GM12878 (cell line): ENCODE results near the gene GPHB5. TPM values are rescaled to one million over a fixed set of nuclear protein-coding genes. Genes with fewer than 3 reads are reported as not detected.

ENCODE experiments used
- ATAC-seq: fragments of 200-7000 bp; cut with Tn5 transposase; 3 replicates; pipeline ENCODE4 v1.9.1; 2020; ENCODE audit warnings: mild to moderate bottlenecking, moderate library complexity
- BruUV-seq: library from RNA; stranded (reverse); fragments of 400-500 nt; replicated peaks from 2 replicates; lab custom pipeline; 2021; lab: Mats Ljungman, UMichigan
- CTCF ChIA-PET: fragments of 300-600 bp; sonication (Branson Sonifier 250); formaldehyde crosslinking; extraction: SDS; loops from one replicate; lab custom pipeline; 2021; ENCODE audit warnings: inconsistent platforms; lab: Yijun Ruan, JAX
- POLR2A ChIA-PET: fragments of 350-600 bp; formaldehyde crosslinking; extraction: SDS; loops from one replicate; lab custom pipeline; 2021; ENCODE audit warnings: inconsistent platforms; lab: Charles Lee
- RAD21 ChIA-PET: fragments of 300-600 bp; sonication (Branson Sonifier 250); formaldehyde crosslinking; loops from one replicate; lab custom pipeline; 2023; ENCODE audit warnings: antibody characterized with exemption; ENCODE audit not compliant: unreplicated experiment; lab: Charles Lee
- SMC1A ChIA-PET: fragments of 300-600 bp; sonication (Branson Sonifier 250); formaldehyde crosslinking; loops from one replicate; lab custom pipeline; 2023; ENCODE audit not compliant: unreplicated experiment, uncharacterized antibody; lab: Charles Lee
- DNase-seq: peaks from one replicate; pipeline ENCODE4 v3.0.0-alpha.2; 2011; ENCODE audit warnings: low read depth, low spot score
- FAIRE-seq: peaks from 3 replicates; lab custom pipeline; 2011; peaks lifted over from hg19 to GRCh38; lab: Jason Lieb, UNC
- H2AFZ ChIP-seq: 2 replicates; pipeline ENCODE4 v1.6.0; 2011; ENCODE audit warnings: low read depth, low read length, control low read depth; ENCODE audit not compliant: control insufficient read depth
- H3K27ac ChIP-seq: 2 replicates; pipeline ENCODE4 v1.5.1; 2011; ENCODE audit warnings: control low read depth; ENCODE audit not compliant: control insufficient read depth, insufficient read depth
- H3K27me3 ChIP-seq, 2 experiments: replicated peaks in 1 of 2; 2 replicates each; pipeline versions ENCODE4 v1.6.0 to v1.6.1; 2011; ENCODE audit warnings: low read length in 1 of 2; ENCODE audit not compliant: control insufficient read depth in 2 of 2, insufficient read depth in 2 of 2
- H3K36me3 ChIP-seq, 2 experiments: 2 replicates each; pipeline ENCODE4 v1.5.1; 2011; ENCODE audit warnings: low read length in 1 of 2; ENCODE audit not compliant: control insufficient read depth in 2 of 2, insufficient read depth in 2 of 2
- H3K4me1 ChIP-seq: 2 replicates; pipeline ENCODE4 v1.6.1; 2011; ENCODE audit warnings: mild to moderate bottlenecking, low read length, moderate library complexity, mixed read lengths; ENCODE audit not compliant: control insufficient read depth, insufficient read depth
- H3K4me2 ChIP-seq: 2 replicates; pipeline ENCODE4 v1.6.0; 2011; ENCODE audit warnings: control low read depth; ENCODE audit not compliant: control insufficient read depth, insufficient read depth
- H3K4me3 ChIP-seq: fragments of 200-600 bp; sonication (generic); 2 replicates; pipeline ENCODE4 v1.5.1; 2016
- H3K79me2 ChIP-seq: 2 replicates; pipeline ENCODE4 v1.6.0; 2011; ENCODE audit warnings: low read length; ENCODE audit not compliant: control insufficient read depth, insufficient read depth
- H3K9ac ChIP-seq: 2 replicates; pipeline ENCODE4 v1.8.0; 2011; ENCODE audit warnings: low read length, control low read depth, mixed read lengths; ENCODE audit not compliant: control insufficient read depth, insufficient read depth
- H3K9me3 ChIP-seq: replicated peaks from 3 replicates; pipeline ENCODE4 v1.5.1; 2011; ENCODE audit warnings: mild to moderate bottlenecking, low read length; ENCODE audit not compliant: control insufficient read depth, insufficient read depth
- H4K20me1 ChIP-seq: 2 replicates; pipeline ENCODE4 v1.6.0; 2011; ENCODE audit not compliant: control insufficient read depth, insufficient read depth
- IRF4 ChIP-seq: IDR thresholded peaks from 2 replicates; pipeline ENCODE4 v1.6.1; 2011; ENCODE audit warnings: low read depth, low read length
- NFIC ChIP-seq: IDR thresholded peaks from 2 replicates; pipeline ENCODE4 v1.6.1; 2012; ENCODE audit warnings: low read depth, mild to moderate bottlenecking, inconsistent platforms, low read length, moderate library complexity
- RELB ChIP-seq: fragments of 450-650 bp; IDR thresholded peaks from 2 replicates; pipeline ENCODE4 v1.6.1; 2017; ENCODE audit warnings: low read depth, mild to moderate bottlenecking, moderate library complexity
- SKIL ChIP-seq: fragments of 450-650 bp; IDR thresholded peaks from 2 replicates; pipeline ENCODE4 v1.6.1; 2017; ENCODE audit warnings: mild to moderate bottlenecking, low read depth, inconsistent platforms; ENCODE audit not compliant: poor library complexity, severe bottlenecking
- SMAD1 ChIP-seq: fragments of 450-650 bp; IDR thresholded peaks from 2 replicates; pipeline ENCODE4 v1.6.1; 2018; ENCODE audit warnings: mild to moderate bottlenecking, low read depth; ENCODE audit not compliant: partially characterized antibody
- SUZ12 ChIP-seq: fragments of 200-600 bp; sonication (generic); IDR thresholded peaks from one replicate; pipeline ENCODE4 v1.6.1; 2018; ENCODE audit warnings: antibody characterized with exemption, mild to moderate bottlenecking; ENCODE audit not compliant: unreplicated experiment
- TCF3 ChIP-seq: IDR thresholded peaks from 2 replicates; pipeline ENCODE4 v1.6.1; 2012; ENCODE audit warnings: low read depth, mild to moderate bottlenecking, low read length, borderline replicate concordance; ENCODE audit not compliant: insufficient read depth
- WGBS: methylation state at CpG from one replicate; pipeline ENCODE4 v1.1.6; 2016; ENCODE audit warnings: low lambda C conversion rate; ENCODE audit not compliant: insufficient replicate concordance, insufficient coverage; ENCODE audit errors: missing lambda C conversion rate; 5-methylcytosine and 5-hydroxymethylcytosine counted together
- in situ Hi-C: fragments of 300-500 bp; cut with MboI; formaldehyde crosslinking; loops from 9 replicates; pipeline ENCODE4 v1.14.3; 2018; ENCODE audit warnings: mixed read lengths
- intact Hi-C: fragments of 100-400 bp; cut with micrococcal nuclease; formaldehyde crosslinking; loops from one replicate; pipeline ENCODE4 v1.14.2; 2022; ENCODE audit not compliant: unreplicated experiment
- polyA plus RNA-seq, 11 experiments: library from polyadenylated mRNA; depleted of rRNA in 4 of 11; unstranded in 6 of 11; stranded (reverse) in 5 of 11; fragments of >200 nt; fragmentation: Nextera tagmentation in 4 of 11; fragmentation: Illumina TruSeq in 1 of 11; extraction: Ambion mirVana in 4 of 11; extraction: Trizol in 1 of 11; gene quantifications; 1 replicate in 1 of 11; 2 replicates in 10 of 11; pipeline versions ENCODE4 v1.2.1 to v1.2.3, GENCODE V29; 2011 to 2016; ENCODE audit warnings: inconsistent platforms in 2 of 11, missing spikeins in 2 of 11, low read depth in 1 of 11
- total RNA-seq, 4 experiments: library from RNA; depleted of rRNA in 3 of 4; stranded (reverse); fragments of >200 nt in 3 of 4; fragmentation: Illumina TruSeq in 1 of 4; extraction: Trizol in 1 of 4; gene quantifications; 2 replicates each; pipeline versions ENCODE4 v1.2.1 to v1.2.3, GENCODE V29; 2013 to 2021
- TF ChIP-seq, protein P1 (sequence below): fragments of 450-650 bp; formaldehyde crosslinking; IDR thresholded peaks from 2 replicates; pipeline ENCODE4 v1.5.0; 2022; ENCODE audit warnings: mild to moderate bottlenecking, missing genetic modification characterization

GPHB5 gene
- total and polyA plus RNA-seq, 10 of the 15 experiments (the other 5 are each of a cell fraction or from before 2014, with no cell fraction given): not detected

- 43% methylated on average over 2 of the region's 2 CpGs for WGBS
- Histone ChIP-seq H3K9me3 (no peaks in the 10 kb centered on the region), H4K20me1 (no peaks in the 10 kb centered on the region), H3K4me1 (no peaks in the 10 kb centered on the region), H3K27ac (no peak overlapping the region), H3K36me3 (no peaks in the 10 kb centered on the region), H3K4me2 (no peak overlapping the region), H2AFZ (no peak overlapping the region), H3K79me2 (no peaks in the 10 kb centered on the region), H3K9ac (no peak overlapping the region), H3K27me3 (peaks cover 0 to 3% of the 10 kb centered on the region in 2 experiments; a peak in 1 of 4 replicates), H3K4me3 (no peak overlapping the region)
- in situ Hi-C loops (no loop called here), intact Hi-C loops (loop anchor here (2.0 kb wide), 1 partner anchor 103 kb away; no protein-coding TSS in a partner anchor)
- TF ChIP-seq IRF4 (no peak), SMAD1 (no peak), SUZ12 (no peak), RELB (no peak), TCF3 (no peak), SKIL (no peak), NFIC (no peak)
- TF ChIP-seq, protein P1, sequence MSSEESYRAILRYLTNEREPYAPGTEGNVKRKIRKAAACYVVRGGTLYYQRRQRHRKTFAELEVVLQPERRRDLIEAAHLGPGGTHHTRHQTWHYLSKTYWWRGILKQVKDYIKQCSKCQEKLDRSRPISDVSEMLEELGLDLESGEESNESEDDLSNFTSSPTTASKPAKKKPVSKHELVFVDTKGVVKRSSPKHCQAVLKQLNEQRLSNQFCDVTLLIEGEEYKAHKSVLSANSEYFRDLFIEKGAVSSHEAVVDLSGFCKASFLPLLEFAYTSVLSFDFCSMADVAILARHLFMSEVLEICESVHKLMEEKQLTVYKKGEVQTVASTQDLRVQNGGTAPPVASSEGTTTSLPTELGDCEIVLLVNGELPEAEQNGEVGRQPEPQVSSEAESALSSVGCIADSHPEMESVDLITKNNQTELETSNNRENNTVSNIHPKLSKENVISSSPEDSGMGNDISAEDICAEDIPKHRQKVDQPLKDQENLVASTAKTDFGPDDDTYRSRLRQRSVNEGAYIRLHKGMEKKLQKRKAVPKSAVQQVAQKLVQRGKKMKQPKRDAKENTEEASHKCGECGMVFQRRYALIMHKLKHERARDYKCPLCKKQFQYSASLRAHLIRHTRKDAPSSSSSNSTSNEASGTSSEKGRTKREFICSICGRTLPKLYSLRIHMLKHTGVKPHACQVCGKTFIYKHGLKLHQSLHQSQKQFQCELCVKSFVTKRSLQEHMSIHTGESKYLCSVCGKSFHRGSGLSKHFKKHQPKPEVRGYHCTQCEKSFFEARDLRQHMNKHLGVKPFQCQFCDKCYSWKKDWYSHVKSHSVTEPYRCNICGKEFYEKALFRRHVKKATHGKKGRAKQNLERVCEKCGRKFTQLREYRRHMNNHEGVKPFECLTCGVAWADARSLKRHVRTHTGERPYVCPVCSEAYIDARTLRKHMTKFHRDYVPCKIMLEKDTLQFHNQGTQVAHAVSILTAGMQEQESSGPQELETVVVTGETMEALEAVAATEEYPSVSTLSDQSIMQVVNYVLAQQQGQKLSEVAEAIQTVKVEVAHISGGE: no peak
- FAIRE-seq: no peak
- ChIA-PET POLR2A (no interaction called here), CTCF (interaction anchor here (0.6 to 2.8 kb wide), 11 partner anchors 18 to 1113 kb away, joined by 3 to 17 read pairs (median 3); no protein-coding TSS in a partner anchor), RAD21 (interaction anchor here (1.1 kb wide), 1 partner anchor 1098 kb away, joined by 4 read pairs; no protein-coding TSS in a partner anchor), SMC1A (interaction anchor here (1.0 to 1.7 kb wide), 3 partner anchors 12 to 1105 kb away, joined by 3 to 5 read pairs (median 4); no protein-coding TSS in a partner anchor)
- no peak for DNase-seq
- no peak for ATAC-seq
- no TSS peak for BruUV-seq
Measured at GRCh38 chr14:63277591-63278183, 41.0 kb downstream of the GPHB5 start.
